ENCODE results near the gene LRBA.

- TF ChIP-seq, protein P1, sequence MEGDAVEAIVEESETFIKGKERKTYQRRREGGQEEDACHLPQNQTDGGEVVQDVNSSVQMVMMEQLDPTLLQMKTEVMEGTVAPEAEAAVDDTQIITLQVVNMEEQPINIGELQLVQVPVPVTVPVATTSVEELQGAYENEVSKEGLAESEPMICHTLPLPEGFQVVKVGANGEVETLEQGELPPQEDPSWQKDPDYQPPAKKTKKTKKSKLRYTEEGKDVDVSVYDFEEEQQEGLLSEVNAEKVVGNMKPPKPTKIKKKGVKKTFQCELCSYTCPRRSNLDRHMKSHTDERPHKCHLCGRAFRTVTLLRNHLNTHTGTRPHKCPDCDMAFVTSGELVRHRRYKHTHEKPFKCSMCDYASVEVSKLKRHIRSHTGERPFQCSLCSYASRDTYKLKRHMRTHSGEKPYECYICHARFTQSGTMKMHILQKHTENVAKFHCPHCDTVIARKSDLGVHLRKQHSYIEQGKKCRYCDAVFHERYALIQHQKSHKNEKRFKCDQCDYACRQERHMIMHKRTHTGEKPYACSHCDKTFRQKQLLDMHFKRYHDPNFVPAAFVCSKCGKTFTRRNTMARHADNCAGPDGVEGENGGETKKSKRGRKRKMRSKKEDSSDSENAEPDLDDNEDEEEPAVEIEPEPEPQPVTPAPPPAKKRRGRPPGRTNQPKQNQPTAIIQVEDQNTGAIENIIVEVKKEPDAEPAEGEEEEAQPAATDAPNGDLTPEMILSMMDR (IDR thresholded peaks at IDR 0.05), result no peak
- no peak for TF ChIP-seq TEAD1 (CRISPR knock-in tag; IDR thresholded peaks at IDR 0.05)
- TF ChIP-seq IRF1 (CRISPR knock-in tag; IDR thresholded peaks at IDR 0.05), result no peak
- TF ChIP-seq NR1H2 (CRISPR knock-in tag; IDR thresholded peaks at IDR 0.05), result no peak
- TF ChIP-seq ATF2 (CRISPR knock-in tag; IDR thresholded peaks at IDR 0.05; ENCODE audit: borderline replicate concordance, low read depth), result no peak
- TF ChIP-seq, protein P2, sequence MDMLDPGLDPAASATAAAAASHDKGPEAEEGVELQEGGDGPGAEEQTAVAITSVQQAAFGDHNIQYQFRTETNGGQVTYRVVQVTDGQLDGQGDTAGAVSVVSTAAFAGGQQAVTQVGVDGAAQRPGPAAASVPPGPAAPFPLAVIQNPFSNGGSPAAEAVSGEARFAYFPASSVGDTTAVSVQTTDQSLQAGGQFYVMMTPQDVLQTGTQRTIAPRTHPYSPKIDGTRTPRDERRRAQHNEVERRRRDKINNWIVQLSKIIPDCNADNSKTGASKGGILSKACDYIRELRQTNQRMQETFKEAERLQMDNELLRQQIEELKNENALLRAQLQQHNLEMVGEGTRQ (CRISPR knock-in tag; IDR thresholded peaks at IDR 0.05), result no peak
These were observed 358.2 kb downstream of the LRBA start for GRCh38 chr4:150656891-150657290.
